ENCODE results near the gene LRRC14B.
"Not testable (repeated sequence)": the region's sequence is repeated elsewhere in the genome, so short reads cannot be mapped to it uniquely, and the experiment has no call there.

Gene LRRC14B

GRCh38 chr5:235527-235926, 44.2 kb downstream of the LRRC14B start:
- DNase-seq (ENCODE audit: low read depth, low spot score), result not testable (repeated sequence)

GRCh38 chr5:237931-238330, 46.6 kb downstream of the LRRC14B start:
- not testable (repeated sequence) for DNase-seq (ENCODE audit: low read depth, low spot score)

GRCh38 chr5:240550-240949, 49.3 kb downstream of the LRRC14B start:
- not testable (repeated sequence) for DNase-seq (ENCODE audit: low read depth, low spot score)

GRCh38 chr5:241045-241669, 49.9 kb downstream of the LRRC14B start:
- DNase-seq (ENCODE audit: low read depth, low spot score), result not testable (repeated sequence)

- not testable (repeated sequence) for DNase-seq (ENCODE audit: low read depth, low spot score)
Observed at GRCh38 chr5:243683-244367, 52.5 kb downstream of the LRRC14B start.

- DNase-seq (ENCODE audit: low read depth, low spot score), result not testable (repeated sequence)
Observed at GRCh38 chr5:245717-246116, 54.4 kb downstream of the LRRC14B start.
